ENCODE measurements around the gene DDIAS.
"Not testable (repeated sequence)": the region's sequence is repeated elsewhere in the genome, so short reads cannot be mapped to it uniquely, and the experiment has no call there.

Gene DDIAS

DNA sequence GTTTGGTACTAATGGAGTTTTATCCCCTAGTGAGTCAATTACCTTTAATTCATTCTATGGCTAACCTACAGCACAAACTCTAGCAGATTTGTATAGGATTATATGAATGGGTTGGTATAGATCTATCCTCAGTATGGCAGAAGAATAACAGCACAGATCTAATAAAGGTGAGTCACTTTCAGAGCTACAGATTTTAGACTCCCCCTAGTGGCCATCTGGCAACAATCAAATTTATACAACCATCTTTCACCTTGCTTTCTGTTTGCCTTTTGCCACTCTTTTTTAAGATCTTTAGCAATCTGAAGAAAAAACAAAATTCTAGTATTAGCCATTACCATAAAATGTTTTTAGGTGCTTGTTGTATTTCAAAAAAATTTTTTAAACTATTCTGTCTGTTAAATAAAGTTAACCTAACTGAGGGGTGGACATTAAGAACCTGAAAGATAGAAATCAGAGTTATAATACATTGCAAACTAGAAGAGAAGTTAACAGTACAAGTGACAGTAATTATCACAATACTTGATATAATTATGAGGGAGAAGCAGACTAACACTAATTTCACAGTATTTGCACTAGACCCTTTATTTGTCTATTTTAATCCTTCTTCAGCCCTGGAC lies 25.8 kb downstream of the DDIAS start:
- no peak for DNase-seq

DNA sequence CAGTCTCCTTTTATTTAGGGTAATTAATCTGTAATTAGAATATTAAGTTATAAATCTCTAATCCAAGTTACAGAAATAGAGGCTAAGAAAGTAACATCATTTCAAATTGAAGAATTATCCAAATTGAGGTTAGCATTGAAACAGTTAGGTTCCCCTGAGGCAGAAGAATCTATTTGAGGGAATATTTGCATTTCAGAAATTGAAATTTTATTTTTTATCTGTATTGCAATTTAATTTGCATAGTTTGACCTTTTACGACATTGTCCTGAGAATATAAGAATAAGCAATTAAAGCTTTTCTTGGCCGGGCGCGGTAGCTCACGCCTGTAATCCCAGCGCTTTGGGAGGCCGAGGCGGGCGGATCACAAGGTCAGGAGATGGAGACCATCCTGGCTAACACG lies 27.6 kb downstream of the DDIAS start:
- DNase-seq = no peak

DNA sequence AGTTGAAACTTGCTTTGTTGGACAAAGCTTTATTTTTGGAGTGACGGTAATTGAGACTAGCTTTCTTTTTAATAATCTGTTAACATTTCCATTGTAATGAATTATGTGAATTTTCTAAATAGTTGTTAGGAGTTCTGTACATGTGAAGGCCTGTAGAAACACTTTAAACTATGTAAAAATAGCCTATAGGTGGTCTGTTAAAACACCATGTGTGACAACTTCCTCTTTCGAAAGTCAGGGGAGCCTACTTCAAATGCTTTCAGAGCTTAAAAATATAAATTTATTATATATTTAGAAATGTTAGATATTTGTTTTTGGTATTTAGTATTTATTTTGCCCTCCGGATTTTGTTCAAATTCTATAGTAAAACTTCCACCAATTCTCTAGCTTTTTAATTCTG lies 28.7 kb downstream of the DDIAS start:
- no peak for DNase-seq

- no peak for DNase-seq
Observed at GRCh38 chr11:82930734-82931133, 29.2 kb downstream of the DDIAS start.

DNA sequence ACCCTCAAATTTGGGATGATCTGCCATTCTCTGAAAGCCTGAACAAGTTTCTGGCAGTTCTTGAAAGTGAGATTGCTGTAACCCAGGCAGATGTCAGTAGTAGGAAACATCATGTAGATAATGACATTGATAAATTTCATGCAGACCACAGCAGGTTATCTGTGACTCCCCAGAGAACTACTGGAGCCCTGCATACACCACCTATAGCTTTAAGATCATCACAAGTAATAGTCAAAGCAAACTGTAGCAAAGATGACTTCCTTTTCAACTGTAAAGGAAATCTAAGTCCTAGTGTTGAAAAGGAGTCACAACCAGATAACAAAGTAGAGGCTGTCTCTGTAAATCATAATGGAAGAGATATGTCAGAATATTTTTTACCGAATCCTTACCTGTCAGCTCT lies 31.0 kb downstream of the DDIAS start:
- no peak for DNase-seq

DNA sequence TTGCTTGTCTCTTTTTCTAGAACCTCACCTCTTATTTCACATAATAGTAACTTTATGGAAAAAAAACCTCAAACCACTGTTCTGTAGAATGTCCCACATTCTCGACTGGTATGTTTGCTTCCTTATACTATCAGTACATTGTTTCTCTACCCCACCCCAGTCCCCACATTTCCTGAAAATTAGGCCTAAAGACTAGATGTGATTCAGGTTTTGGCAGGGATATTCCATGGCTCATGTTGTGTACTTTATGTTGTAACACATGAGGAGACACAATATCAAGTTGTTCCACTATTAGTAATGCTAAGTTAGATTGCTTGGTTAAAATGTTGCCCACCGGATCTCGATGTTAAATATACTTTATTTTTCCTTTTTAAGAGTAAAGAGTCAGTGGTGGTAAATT lies 34.7 kb downstream of the DDIAS start:
- no peak for DNase-seq

DNA sequence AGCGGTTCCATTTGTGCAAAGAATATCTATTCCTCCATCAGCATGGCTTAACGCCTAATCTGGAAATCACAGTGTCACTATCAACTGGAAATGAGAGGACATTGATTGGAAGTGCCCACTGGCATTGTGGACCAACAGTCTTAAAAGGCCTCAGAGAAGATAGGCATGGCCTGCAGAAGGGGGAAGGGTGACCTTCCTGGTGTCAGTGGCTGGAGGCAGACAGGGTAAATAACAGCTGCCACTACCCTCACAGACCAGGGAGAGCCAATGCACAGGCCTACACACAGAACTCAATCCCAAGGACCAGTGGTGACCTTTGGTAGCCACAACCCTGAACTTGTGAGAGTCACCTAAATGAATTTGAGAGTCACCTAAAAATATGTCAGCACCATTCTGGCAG lies 36.0 kb downstream of the DDIAS start:
- no peak for DNase-seq

GRCh38 chr11:82939456-82939855 lies 37.9 kb downstream of the DDIAS start:
- no peak for DNase-seq

DNA sequence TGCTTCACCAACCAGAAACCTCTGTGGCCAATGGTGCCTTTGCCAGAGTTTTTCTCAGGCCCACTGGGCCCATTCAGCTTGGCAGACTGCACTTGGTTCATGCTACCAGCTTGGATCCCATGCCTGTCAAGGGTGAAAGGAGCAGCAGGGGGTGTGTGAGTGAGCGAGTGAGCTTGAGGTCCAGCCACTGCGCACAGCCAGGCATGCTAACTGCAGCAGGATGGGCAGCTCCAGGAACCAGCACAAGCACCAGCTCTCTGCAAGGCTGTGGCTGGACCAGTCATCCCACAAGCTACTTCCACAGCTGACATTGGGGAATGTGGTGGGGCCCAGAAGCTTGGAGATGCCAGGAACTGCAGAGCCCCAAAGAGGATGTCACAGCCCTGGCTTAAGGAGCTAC lies 40.8 kb downstream of the DDIAS start:
- no peak for DNase-seq

DNA sequence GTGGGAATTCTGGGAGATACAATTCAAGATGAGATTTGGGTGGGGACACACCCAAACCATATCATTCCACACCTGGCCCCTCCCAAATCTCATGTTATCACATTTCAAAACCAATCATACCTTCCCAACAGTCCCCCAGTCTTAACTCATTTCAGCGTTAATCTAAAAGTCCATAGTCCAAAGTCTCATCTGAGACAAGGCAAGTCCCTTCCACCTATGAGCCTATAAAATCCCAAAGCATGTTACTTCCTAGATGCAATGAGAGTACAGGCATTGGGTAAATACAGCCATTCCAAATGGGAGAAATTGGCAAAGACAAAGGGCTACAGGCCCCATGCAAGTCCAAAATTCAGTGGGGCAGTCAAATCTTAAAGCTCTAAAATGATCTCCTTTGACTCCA lies 41.9 kb downstream of the DDIAS start:
- not testable (repeated sequence) for DNase-seq

GRCh38 chr11:82944198-82944597 lies 42.7 kb downstream of the DDIAS start:
- DNase-seq = no peak

- DNase-seq = not testable (repeated sequence)
Observed at GRCh38 chr11:82945041-82945440, 43.5 kb downstream of the DDIAS start.

DNA sequence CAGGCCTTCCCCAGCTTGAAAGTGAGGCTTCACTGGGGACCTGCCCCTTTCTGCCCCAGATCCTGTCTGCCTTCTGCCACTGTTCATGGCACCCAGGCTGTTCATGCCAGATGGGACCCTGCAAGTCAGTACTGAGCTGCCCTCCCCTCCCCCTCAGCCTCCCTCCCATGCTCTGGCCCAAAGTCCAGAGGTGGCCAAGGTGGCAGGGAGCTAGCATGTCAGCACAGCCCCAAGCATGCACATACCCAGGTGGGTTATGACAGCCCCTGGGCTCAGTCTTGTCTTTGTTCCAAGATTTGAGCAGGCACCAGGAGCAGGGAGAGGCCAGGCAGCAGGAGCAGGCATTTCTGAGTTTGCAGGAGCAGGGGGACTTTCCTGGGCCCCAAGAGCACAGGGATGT lies 44.1 kb downstream of the DDIAS start:
- DNase-seq = no peak

DNA sequence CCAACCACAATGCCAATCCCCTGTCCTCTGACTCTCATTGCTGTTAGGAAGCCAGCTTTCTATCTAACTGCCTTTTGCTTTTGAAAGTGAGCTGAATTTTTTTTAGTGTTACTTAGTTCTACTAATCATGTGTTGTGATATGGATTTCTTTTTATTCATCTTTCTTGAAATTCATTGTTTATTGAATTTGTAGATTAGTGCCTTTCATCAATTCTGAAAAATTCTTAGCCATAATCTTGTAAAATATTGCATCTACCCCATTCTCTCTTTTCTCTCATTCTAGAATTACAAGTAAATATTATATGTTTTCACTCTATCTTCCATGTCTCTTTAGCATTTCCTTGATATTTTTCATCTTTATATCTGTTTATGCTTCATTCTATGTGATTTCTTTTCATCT lies 47.8 kb downstream of the DDIAS start:
- DNase-seq = no peak

DNA sequence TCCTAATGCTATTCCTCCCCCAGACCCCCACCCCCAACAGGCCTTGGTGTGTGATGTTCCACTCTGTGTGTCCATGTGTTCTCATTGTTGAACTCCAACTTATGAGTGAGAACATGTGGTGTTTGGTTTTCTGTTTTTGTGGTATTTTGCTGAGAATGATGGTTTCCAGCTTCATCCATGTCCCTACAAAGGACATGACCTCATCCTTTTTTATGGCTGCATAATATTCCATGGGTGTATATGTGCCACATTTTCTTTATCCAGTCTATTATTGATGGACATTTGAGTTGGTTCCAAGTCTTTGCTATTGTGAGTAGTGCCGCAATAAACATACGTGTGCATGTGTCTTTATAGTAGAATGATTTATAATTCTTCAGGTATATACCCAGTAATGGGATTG lies 49.0 kb downstream of the DDIAS start:
- not testable (repeated sequence) for DNase-seq

GRCh38 chr11:82955736-82956453 lies 54.4 kb downstream of the DDIAS start:
- DNase-seq = not testable (repeated sequence)

- DNase-seq = no peak
Observed at GRCh38 chr11:82959987-82960778, 58.6 kb downstream of the DDIAS start.

DNA sequence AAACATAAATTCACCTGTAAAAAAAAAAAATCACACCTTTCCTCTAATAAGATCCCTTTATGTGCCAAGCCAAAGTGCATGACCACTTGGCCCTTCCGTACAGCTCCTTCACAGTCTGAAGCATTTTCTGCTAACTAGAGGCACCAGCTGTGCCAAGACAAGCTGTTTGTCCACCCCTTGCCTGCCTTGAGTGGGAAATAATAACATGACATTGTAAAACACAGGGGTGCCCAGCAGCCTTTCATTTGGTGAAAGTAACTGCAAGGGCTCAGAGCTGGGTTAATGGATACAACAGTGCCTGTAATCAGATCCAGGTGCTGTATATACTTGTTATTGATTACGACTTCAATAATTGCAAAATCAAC lies 59.2 kb downstream of the DDIAS start:
- DNase-seq = no peak

DNA sequence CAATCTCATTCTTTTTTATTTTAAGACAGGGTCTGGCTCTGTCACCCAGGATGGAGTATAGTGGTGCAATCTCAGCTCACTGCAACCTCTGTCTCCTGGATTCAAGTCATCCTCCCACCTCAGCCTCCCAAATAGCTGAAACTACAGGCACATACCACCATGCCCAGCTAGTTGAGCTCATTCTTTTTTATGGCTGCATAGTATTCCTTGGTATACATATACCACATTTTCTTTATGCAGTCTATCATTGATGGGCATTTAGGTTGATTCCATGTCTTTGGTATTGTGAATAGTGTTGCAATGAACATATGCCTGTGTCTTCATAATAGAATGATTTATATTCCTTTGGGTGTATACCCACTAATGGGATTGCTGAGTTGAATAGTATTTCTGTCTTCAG lies 60.5 kb downstream of the DDIAS start:
- not testable (repeated sequence) for DNase-seq

- DNase-seq = no peak
Observed at GRCh38 chr11:82967381-82967780, 65.8 kb downstream of the DDIAS start.

GRCh38 chr11:82969811-82970210 lies 68.3 kb downstream of the DDIAS start:
- no peak for DNase-seq

GRCh38 chr11:82970507-82971083 lies 69.1 kb downstream of the DDIAS start:
- not testable (repeated sequence) for DNase-seq

GRCh38 chr11:82971519-82971946 lies 70.0 kb downstream of the DDIAS start:
- not testable (repeated sequence) for DNase-seq

DNA sequence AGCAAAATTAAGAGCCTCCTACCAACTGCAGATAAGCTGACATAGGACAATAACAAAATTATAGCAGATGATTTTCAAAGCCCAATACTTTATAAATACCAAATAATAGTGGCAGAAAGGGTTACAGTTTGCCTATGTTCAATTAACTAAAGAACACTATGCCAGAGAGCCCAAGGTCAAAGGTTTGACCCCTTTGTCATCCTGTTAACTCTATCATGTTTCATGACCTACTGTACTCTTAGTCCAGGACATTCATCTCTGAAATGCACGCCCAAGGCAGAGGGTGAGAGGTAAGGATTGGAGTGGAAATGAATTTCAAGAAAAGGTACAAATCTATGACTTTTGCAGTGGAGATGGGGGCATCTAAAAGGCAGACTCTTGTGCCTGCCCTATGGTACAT lies 70.6 kb downstream of the DDIAS start:
- no peak for DNase-seq
